CD4-positive, alpha-beta T cell treated with Interleukin-4 for 4 hours (primary cell): ENCODE measurements around the gene OR9K2.
"Not testable (repeated sequence)": the region's sequence is repeated elsewhere in the genome, so short reads cannot be mapped to it uniquely, and the experiment has no call there.

Source experiments
- DNase-seq: peaks from one replicate; pipeline ENCODE4 v3.0.0-alpha.2; 2020

Gene OR9K2

DNA sequence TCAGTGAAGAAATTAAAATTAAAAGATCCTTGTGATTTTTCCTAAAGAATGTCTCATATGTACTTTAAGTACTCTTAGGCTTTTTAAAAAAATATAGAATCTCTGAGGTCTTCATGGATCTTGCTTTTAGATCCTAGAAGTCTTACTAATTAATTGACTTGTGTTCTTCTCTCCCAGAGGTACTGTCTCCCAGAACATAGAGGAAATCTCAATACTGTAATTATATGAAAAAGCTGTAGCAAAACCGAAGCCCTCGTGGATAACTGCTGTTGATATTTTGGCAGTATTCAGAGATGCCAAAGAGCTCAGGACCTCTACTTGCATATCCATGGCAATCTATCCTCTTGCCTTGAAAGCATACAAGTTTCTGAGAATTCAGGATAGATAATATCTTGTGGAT, at the start of gene OR9K2:
Gene OR9K2 (plus strand): TSS at position 301 of the 400 bp plus-strand sequence. CDS start 3,429 bp downstream, outside the sequence.
- DNase-seq: no peak

- no peak for DNase-seq
Measured at GRCh38 chr12:55092579-55092978, 33.6 kb upstream of the OR9K2 start.

GRCh38 chr12:55112378-55112875, 13.8 kb upstream of the OR9K2 start:
- DNase-seq: no peak

DNA sequence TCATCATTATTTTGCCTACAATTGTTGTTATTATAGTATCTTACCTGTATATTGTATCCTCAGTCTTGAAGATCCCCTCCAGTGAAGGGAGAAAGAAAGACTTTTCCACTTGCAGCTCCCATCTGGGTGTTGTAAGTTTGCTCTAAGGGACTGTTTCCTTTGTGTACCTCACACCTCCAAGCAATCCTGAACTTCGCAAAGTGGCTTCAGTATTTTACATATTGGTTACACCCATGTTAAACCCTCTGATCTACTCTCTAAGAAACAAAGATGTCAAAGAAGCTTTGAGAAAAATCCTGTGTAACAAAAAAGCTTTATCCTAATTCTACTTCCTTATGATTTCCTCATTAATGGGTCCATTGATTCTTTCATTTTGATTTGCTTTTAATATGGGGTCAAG, 10.1 kb upstream of the OR9K2 start:
- DNase-seq: no peak

GRCh38 chr12:55132816-55133215, 6.6 kb downstream of the OR9K2 start:
- no peak for DNase-seq

- DNase-seq: peak; percentile 39
Measured at GRCh38 chr12:55142669-55143565, 16.7 kb downstream of the OR9K2 start.

GRCh38 chr12:55143566-55143870, 17.3 kb downstream of the OR9K2 start:
- DNase-seq: no peak

GRCh38 chr12:55167010-55167640, 40.9 kb downstream of the OR9K2 start:
- not testable (repeated sequence) for DNase-seq

DNA sequence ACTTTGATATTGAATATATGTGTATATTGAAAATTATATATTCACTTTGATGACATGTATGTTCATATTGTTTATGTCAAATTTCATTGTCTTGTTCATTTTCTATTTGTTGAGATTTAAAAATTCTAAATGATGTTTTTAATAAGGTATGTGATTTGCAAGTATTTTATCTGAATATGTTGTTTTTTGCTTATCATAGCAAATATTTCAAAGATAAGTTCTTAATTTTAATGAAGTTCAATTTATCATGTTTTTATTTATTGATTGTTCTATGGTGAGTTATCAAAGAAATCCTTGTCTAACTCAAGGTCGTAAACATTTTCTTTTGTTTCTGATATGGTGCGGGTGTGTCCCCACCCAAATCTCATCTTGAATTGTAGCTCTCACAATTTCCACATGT, 45.2 kb downstream of the OR9K2 start:
- no peak for DNase-seq

GRCh38 chr12:55171846-55172245, 45.6 kb downstream of the OR9K2 start:
- not testable (repeated sequence) for DNase-seq

- DNase-seq: no peak
Measured at GRCh38 chr12:55172686-55173085, 46.5 kb downstream of the OR9K2 start.

GRCh38 chr12:55173456-55173855, 47.2 kb downstream of the OR9K2 start:
- DNase-seq: no peak
